TTC549 (cell line): ENCODE results near the gene EYA4.
"Not testable (repeated sequence)": the region's sequence is repeated elsewhere in the genome, so short reads cannot be mapped to it uniquely, and the experiment has no call there.

Source experiments
- FAIRE-seq: peaks from 2 replicates; lab custom pipeline; 2012; peaks lifted over from hg19 to GRCh38; lab: Jason Lieb, UNC

Gene EYA4

GRCh38 chr6:133532908-133533307 is 291.8 kb downstream of the EYA4 start:
- no peak for FAIRE-seq

DNA sequence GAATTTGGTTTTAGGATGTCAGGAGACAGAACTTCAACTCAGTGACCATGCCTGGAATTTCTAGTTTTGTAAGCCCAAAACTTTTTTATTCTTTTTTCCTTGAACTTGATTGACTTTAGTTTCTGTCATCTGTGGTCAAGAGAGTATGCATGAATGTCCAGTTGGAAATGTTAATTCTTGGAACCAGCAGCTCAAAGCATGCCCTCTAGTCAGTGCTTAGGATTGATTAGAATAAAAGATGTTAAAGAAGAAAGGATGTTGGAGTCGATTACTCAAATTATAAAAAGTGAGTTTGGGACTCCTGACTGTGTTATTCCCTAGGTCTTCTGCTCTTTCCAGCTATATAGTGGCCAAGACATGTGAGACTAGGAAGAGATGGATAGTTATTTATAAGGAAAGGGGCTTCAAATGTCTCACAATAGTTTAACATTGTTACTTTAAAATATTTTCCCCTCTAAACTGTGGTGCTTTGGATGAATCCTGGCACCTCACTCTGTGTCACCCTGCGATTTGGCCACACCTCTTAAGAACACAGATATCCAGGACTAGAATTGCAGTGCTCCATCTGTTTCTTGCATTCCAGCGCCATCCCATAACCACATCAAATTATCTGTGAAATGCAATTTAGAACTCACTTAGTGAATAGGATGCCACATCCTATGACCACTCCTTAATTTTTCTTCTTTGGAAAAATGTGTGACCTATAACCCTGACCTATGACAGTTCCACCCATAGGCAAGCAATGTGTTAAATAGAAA is 298.5 kb downstream of the EYA4 start:
- FAIRE-seq = no peak

DNA sequence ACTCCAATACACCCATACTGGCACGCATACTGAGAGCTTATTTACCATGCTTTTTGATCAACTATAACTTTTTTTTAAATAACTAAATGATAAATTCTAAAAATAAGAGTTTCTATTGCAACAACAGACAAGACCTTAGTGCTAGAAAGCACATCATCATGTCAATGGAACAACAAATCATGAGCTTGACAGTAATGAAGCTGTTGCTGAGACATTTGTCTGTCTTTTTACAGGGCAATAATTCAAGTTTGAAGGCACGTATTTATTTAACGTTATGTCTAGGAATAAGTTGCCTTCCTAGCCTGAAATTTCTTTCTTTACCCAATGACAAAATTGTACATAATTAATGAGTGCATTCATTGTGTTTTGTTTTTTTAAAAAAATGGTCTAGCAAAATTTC is 299.2 kb downstream of the EYA4 start:
- no peak for FAIRE-seq

- FAIRE-seq = no peak
Observed at GRCh38 chr6:133541040-133541439, 299.9 kb downstream of the EYA4 start.

DNA sequence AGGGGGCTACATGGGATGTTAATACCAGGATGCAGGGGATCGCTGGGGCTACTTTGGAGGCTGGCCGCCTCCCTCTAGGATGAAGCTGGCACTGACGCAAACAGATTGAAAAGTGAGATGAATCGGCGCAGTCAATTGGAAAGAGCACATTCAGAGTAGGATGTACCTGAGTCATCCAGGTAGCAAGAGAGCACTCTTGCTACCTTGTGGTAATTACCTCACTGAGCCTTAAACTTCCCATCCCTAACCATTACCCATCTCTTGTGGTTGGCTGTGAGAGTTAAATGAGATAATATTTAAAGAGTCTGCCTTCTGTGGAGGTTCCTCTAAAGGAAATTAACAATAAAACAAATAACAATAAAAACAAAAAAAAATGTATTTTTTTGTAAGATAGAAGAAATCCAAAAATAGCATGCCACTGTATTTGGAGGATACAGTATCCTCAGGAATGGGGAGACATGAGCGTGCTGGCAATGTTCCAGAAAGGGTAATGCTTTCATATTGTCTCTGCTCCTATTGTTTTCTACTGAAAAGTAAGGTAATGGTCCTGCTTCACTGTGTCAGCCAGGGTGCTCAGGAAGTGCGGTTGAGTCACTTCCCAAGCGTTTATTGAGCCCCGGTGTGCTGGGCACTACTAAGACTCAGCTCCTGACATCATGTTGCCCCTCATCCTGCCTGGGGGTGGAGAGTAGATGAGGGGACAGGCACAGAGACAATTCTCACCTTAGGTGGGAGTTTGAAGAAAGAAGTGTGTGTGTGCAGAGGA is 301.1 kb downstream of the EYA4 start:
- FAIRE-seq = no peak

DNA sequence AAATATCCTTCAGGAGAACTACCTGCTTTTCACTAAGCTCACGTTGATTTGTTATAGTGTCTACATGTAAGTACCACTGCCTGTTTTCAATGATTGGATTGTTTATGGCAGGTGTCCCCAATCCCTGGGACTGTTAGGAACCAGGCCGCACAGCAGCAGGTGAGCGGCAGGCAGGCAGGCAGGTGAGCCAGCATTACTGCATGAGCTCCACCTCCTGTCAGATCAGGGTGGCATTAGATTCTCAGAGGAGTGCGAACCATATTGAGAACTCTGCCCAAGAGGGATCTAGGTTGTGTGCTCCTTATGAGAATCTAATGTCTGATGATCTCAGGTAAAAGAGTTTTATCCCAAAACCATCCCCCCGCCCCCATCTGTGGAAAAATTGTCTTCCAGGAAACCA is 303.3 kb downstream of the EYA4 start:
- no peak for FAIRE-seq

DNA sequence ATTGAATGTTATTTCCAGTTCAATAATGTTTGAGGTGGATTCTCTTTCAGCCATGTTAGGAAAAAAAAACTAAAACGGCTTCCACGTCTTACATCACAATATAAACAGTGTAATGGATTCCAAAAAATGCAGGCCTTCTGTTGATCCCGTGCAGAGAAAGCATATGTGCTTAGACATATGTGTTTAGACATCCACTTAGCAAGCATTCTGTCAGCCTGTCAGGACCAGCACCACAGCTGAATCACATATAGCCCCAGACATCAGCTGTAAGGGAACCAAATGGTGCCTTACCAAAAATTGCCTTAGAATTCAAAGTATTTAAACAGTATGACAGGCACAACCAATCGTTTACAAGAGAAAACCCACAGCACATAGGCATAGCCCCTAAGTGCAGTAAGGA is 304.9 kb downstream of the EYA4 start:
- no peak for FAIRE-seq

GRCh38 chr6:133547136-133547535 is 306.0 kb downstream of the EYA4 start:
- no peak for FAIRE-seq

DNA sequence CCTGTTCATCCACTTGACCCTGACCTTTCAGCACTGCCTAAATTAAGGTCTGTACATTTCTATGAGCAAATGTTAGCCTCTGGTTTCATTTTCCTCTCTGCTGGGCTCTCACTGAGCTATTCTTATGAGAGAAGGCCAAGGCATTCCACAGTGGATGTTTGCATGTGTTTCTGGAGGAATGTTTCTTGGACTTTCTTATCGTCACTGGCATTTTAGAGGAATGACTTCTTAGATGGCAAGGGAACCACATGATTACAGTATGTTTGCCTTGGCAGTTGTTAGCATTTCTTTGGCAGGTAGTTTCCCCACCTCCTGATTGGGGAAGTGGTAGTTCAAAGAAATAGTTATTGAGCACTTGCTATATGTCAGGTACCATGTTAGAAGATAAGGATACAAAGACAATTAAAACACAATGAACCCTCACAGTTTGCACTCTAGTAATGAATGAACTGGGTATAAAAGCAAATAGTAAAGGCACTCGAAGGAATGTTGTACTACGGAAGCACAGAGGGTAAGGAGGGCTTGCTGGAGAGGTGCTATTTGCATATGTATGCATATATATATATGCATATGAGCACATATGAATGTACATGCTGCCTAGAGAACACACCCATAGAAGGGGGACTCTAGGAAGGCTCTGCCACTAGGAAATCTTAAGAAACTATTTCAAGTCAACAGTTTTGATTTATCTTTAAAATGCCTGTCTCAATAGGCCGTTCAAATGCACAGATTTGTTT is 307.4 kb downstream of the EYA4 start:
- FAIRE-seq = no peak

- no peak for FAIRE-seq
Observed at GRCh38 chr6:133549371-133549801, 308.2 kb downstream of the EYA4 start.

GRCh38 chr6:133550026-133550425 is 308.9 kb downstream of the EYA4 start:
- no peak for FAIRE-seq

DNA sequence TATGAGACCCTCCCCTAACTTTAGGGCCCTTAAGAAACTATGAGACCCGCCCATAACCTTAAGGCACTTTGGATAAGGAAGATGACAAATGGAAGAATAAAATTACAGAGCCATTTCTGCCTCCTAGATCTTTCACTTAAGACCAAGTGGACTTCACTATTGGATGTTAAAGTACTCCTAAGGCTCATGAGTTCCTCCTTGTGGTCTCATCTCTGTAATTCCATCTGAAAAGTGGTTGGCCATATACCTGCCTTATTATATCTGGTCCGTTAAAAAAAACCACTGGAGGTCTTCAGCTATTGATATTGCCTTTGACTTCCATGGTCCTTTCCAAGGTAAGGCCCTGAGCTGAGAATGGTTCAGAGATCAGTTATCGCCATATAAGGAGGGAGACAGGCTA is 310.3 kb downstream of the EYA4 start:
- no peak for FAIRE-seq

DNA sequence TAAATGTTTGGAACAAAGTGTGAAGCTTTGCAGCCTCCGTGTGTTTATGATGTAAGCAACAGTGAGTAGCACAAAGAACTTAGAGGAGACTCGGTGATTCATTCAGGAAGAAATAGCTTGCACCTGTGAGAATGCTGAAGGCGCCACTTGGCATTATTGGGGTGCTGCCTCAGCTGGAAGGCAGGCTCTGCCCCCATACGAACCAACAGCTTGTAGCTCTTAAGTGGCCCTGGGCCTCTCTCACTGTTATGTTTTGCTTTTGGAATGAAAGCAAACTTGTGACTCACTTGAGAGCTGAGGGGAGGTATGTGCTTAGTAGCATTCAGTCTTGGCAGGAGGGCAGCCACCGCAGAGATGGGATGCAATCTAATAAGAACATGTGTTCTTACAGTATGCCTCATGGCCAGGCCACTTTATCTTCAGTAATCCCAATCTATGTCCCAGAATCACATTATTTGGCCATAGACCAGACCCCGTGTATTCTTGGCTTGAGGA is 310.7 kb downstream of the EYA4 start:
- no peak for FAIRE-seq

DNA sequence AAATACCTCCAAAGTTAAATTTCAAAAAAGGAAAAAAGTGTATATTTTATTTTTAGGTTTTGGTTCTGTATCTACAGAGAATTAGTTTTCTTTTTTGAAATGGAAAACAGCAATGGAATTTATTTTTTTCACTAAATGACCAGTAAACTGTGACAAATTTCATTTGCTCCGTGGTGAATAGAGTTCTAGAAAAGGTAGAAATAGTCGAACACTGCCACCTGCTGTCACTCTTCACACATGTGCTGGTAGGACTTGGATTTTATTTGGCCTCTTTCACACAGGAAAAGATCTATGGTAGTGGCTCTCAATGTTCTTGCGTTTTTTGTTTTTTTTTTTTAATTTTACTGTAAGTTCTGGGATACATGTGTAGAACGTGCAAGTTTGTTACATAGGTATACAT is 312.5 kb downstream of the EYA4 start:
- FAIRE-seq = peak; percentile 66

DNA sequence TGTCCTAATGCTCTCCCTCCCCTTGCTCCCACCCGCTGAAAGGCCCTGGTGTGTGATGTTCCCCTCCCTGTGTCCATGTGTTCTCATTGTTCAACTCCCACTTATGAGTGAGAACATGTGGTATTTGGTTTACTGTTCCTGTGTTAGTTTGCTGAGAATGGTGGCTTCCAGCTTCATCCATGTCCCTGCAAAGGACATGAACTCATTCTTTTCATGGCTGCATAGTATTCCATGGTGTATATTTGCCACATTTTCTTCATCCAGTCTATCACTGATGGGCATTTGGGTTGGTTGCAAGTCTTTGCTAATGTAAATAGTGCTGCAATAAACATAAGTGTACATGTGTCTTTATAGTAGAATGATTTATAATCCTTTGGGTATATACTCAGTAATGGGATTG is 313.0 kb downstream of the EYA4 start:
- not testable (repeated sequence) for FAIRE-seq

GRCh38 chr6:133555685-133556084 is 314.5 kb downstream of the EYA4 start:
- no peak for FAIRE-seq

GRCh38 chr6:133559926-133560325 is 318.8 kb downstream of the EYA4 start:
- no peak for FAIRE-seq

GRCh38 chr6:133567636-133568035 is 326.5 kb downstream of the EYA4 start:
- FAIRE-seq = no peak

DNA sequence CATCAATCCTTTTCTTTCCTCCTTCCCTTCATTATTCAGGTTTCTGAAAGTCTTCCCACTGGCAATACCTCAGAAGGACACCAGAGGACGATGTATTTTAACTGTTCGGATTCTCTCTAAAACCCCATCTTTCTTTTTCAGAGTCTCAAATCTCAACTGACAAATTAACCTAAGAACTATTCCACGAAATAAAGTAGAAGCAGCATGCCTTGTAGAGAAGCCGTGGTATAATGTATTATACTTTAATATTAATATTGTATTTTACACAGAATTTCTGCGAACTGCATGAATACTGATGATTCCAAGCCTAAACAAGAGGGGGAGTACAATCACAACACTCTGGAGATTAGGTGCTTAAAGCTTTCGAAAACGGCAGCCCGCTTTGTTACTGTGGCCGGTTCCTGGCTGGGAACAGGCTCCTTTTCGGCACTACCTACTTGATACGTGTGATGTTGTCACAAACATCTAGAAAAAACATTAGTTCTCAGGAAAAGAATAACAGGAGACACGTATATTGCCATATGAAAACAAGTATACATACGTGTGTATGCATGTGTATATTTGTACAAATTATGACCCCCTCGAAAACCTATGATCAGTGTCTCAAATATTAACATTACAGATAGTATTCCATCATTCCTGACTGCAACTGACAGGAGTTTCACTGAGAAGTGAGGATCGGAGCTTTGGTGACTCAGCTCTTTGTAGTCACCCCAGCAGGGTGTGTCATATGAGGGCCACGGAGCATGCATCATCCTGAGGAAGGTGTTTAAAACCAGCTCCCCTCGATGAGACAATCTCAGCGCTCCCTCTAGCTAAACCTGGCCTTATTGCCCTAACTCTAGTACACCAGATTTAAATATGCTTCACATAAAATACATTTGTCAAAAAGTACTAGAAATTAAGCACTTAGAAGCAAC is 328.1 kb downstream of the EYA4 start:
- peak; percentile 53 for FAIRE-seq

DNA sequence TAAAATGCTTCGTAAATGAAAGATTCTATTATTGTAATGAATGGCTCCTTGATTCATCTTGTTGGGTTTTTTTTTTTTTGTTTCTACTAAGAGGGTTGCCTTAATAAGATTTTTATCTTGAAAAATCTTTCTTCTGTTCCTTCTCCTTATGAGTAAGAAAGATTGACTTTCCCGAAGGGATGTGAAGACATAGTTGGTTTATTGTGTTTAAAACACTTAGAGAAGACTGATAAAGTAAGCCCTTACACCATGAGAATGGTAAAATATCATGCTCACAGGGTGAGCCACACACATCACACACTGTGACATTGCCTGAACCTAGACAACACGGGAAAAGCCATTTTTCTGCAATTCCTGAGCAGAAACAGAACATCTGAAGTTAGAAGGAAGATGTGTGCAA is 330.5 kb downstream of the EYA4 start:
- no peak for FAIRE-seq

DNA sequence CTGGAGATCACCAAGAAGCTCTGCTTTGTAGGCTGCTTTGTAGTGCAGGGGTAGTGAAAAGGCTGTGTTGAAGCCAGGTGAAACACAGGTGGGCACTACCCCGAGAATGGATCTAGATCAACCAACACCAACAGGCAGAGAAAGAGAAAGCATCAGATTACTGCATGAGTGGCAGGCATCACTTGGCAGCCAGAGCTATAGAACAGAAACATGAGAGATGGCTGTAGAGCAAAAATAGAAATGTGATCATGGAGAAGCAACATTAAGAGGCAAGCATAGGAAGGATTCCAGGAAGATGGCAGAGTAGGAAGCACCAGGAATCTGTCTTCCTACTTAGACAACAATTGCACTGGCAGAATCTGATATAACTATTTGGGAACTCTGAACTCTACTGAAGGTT is 336.7 kb downstream of the EYA4 start:
- FAIRE-seq = no peak
